Measurements from ENCODE around the gene RGSL1.

- TF ChIP-seq POLR2A (IDR thresholded peaks at IDR 0.05) (no peak), CTCF (IDR thresholded peaks at IDR 0.05) (no peak)
These were observed 99.9 kb downstream of the RGSL1 start for GRCh38 chr1:182549811-182550210.

All from Peyer's patch (tissue), 4 donors.